SJCRH30 (cell line): ENCODE results near the gene ERG28. TPM values are rescaled to one million over a fixed set of nuclear protein-coding genes. Genes with fewer than 3 reads are reported as not detected.
"Not testable (repeated sequence)": the region's sequence is repeated elsewhere in the genome, so short reads cannot be mapped to it uniquely, and the experiment has no call there.

ENCODE experiments used
- DNase-seq, 2 experiments: peaks; one replicate each; pipeline ENCODE4 v3.0.0-alpha.2; 2015 to 2020
- H3K27ac ChIP-seq: fragments of 250-450 bp; sonication (Bioruptor Pico); 2 replicates; pipeline ENCODE4 v1.5.1; 2020; ENCODE audit warnings: mild to moderate bottlenecking, moderate library complexity
- H3K27me3 ChIP-seq: fragments of 250-450 bp; sonication (Bioruptor Pico); 2 replicates; pipeline ENCODE4 v1.5.1; 2020; ENCODE audit warnings: mild to moderate bottlenecking, moderate library complexity
- H3K36me3 ChIP-seq: fragments of 250-450 bp; sonication (Bioruptor Pico); 2 replicates; pipeline ENCODE4 v1.5.1; 2020; ENCODE audit warnings: mild to moderate bottlenecking, moderate library complexity
- H3K4me1 ChIP-seq: fragments of 250-450 bp; sonication (Bioruptor Pico); 2 replicates; pipeline ENCODE4 v1.5.1; 2020; ENCODE audit warnings: mild to moderate bottlenecking, moderate library complexity
- H3K4me3 ChIP-seq: fragments of 250-450 bp; sonication (Bioruptor Pico); 2 replicates; pipeline ENCODE4 v1.5.1; 2020; ENCODE audit warnings: mild to moderate bottlenecking, moderate library complexity
- H3K9me3 ChIP-seq: fragments of 250-450 bp; sonication (Bioruptor Pico); replicated peaks from 2 replicates; pipeline ENCODE4 v1.5.1; 2020; ENCODE audit warnings: mild to moderate bottlenecking, moderate library complexity
- total RNA-seq: library from RNA; depleted of rRNA; stranded (reverse); fragments of >200 nt; shearing (Covaris generic); gene quantifications from 2 replicates; pipeline ENCODE4 v1.2.3, GENCODE V29; 2014

Gene ERG28
- total RNA-seq, 1 experiment from 2014 or later: 14.1 TPM

DNA sequence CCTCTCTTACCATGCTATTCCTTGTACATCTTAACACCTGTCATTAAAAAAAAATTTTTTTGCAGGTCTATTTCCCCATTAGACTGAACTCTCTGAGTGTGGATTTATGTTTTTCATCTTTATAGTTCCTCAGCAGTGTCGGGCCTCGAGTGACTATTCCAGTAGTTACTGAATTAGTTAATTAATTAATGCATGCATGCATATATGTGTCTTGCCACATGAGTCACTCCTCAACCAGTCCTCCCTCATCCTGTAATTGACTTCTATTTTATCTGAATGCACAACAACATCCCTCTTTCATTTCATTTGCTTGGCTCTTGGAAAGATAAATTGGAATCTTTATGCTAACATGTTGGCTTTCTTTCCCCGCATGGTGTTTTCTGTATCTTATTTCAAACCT is 35.6 kb downstream of the ERG28 start:
- Histone ChIP-seq H3K9me3 (no peaks in the 10 kb centered on the region), H3K27me3 (no peaks in the 10 kb centered on the region), H3K4me1 (no peaks in the 10 kb centered on the region), H3K4me3 (no peak overlapping the region), H3K27ac (no peak overlapping the region), H3K36me3 (no peaks in the 10 kb centered on the region)
- no peak for DNase-seq

DNA sequence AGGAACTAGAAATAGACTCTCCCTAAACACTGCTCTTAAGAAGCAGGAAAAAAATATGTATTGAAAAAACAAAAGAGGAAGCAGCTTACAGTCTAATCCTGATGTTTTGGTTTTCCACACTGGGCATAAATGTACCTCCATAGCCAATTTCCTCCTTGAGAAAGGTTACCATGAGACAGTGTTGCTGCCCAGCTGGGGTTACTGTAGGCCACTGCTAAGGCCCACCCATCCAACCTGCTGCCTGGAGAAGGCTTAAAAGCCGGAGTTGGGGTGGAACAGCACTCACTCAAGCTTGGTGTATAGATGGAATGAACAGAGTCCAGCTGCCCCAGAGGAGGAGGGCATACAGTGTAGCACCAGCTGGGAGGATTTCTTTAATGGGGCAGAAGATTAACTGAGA is 41.1 kb downstream of the ERG28 start:
- no peaks in the 10 kb centered on the region for H3K27me3 ChIP-seq
- H3K9me3 ChIP-seq: no peaks in the 10 kb centered on the region
- H3K4me1 ChIP-seq: no peaks in the 10 kb centered on the region
- H3K27ac ChIP-seq: no peak overlapping the region
- H3K4me3 ChIP-seq: no peak overlapping the region
- DNase-seq: no peak
- H3K36me3 ChIP-seq: no peaks in the 10 kb centered on the region

DNA sequence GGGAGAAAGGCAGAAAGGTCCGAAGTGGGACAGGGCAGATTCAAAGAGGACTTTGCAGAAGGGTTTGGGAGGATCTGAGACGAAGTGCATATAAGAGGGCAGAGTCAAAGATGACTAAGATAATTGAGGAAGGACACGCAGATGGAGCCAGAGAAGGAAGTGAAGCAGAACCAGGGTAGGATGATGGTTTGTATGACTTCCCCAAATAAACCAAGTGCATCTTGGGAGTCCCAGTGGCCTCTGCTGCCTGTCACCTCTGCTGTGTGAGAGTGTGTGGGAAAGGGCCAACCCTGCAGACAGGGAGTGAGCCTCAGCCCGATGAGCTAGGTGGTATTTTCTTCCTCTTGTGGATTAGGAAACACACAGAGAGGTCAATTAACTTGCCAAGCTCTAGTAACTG is 45.5 kb downstream of the ERG28 start:
- Histone ChIP-seq H3K27ac (no peak overlapping the region), H3K4me1 (no peaks in the 10 kb centered on the region), H3K27me3 (no peaks in the 10 kb centered on the region), H3K36me3 (no peaks in the 10 kb centered on the region), H3K9me3 (0 out of 2 replicates have a peak, but pooled peaks cover 5% of the 10 kb centered on the region), H3K4me3 (no peak overlapping the region)
- no peak for DNase-seq

DNA sequence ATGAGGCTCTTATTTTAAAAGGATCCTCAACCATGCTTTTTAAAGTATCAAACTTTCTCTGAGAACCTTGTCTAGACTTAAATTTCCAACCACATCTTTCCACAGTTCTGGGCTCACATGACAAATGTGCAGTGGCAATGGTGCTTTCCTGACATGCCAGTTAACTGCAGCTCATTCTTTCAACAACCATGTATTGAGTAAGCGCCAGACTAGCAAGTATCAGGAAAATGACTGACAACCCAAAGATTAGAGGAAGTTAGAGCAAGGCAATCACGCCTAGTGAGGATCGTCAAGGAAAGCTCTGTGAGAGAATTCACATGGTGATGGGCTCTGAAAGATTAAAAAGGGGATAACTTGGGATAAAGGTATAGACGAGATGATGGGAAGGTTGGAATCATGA is 46.5 kb downstream of the ERG28 start:
- H3K27ac ChIP-seq: no peak overlapping the region

DNA sequence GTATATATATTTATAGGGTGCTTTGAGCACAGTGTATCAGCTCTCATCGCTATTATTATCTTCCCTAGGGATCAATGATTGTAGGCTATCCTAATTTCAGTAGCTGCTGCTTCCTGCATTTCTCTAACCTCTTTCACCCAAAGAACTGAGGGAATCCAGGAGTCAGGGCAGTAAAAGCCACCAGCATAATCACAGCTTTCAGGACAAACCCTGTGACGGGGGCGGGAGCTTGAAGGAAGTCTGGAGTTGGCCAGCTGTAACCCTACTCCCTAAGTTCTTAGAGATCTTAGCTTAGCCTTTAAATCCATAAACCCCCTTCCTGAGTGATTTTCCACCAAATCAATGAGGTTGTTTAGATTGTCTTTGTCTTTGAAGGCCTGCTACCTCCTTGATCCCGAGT is 48.5 kb downstream of the ERG28 start:
- no peaks in the 10 kb centered on the region for H3K27me3 ChIP-seq
- no peak overlapping the region for H3K27ac ChIP-seq
- no peaks in the 10 kb centered on the region for H3K36me3 ChIP-seq
- H3K9me3 ChIP-seq: 0 out of 2 replicates have a peak, but pooled peaks cover 5% of the 10 kb centered on the region
- no peak for DNase-seq
- H3K4me1 ChIP-seq: no peaks in the 10 kb centered on the region
- H3K4me3 ChIP-seq: no peak overlapping the region

More for the DNA sequence above, 46.5 kb downstream of the ERG28 start:
- Histone ChIP-seq H3K4me1 (no peaks in the 10 kb centered on the region), H3K4me3 (no peak overlapping the region), H3K36me3 (no peaks in the 10 kb centered on the region), H3K9me3 (0 out of 2 replicates have a peak, but pooled peaks cover 5% of the 10 kb centered on the region), H3K27me3 (no peaks in the 10 kb centered on the region)
- DNase-seq: no peak

DNA sequence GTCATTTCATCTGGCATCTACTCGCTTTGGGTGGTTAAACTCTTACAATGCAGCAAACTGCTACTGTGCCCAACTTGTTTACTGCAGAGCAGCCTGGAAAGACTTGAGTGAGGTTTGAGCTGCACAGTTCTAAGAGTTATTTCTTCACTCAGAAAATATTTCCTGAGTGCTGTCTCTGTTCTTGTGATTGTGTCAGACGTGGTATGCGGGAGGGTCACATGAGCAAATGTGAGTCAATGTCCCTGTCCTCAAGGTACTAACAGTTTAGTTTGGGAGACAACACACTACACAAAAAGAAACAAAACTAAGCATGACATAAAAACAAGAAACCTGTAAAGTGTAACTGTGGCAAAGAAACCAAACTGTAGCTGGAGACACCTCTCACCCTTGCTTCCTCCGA is 49.8 kb downstream of the ERG28 start:
- no peaks in the 10 kb centered on the region for H3K4me1 ChIP-seq
- H3K27ac ChIP-seq: no peak overlapping the region
- H3K9me3 ChIP-seq: 0 out of 2 replicates have a peak, but pooled peaks cover 5% of the 10 kb centered on the region
- H3K36me3 ChIP-seq: no peaks in the 10 kb centered on the region
- DNase-seq: no peak
- H3K4me3 ChIP-seq: no peak overlapping the region
- no peaks in the 10 kb centered on the region for H3K27me3 ChIP-seq

DNA sequence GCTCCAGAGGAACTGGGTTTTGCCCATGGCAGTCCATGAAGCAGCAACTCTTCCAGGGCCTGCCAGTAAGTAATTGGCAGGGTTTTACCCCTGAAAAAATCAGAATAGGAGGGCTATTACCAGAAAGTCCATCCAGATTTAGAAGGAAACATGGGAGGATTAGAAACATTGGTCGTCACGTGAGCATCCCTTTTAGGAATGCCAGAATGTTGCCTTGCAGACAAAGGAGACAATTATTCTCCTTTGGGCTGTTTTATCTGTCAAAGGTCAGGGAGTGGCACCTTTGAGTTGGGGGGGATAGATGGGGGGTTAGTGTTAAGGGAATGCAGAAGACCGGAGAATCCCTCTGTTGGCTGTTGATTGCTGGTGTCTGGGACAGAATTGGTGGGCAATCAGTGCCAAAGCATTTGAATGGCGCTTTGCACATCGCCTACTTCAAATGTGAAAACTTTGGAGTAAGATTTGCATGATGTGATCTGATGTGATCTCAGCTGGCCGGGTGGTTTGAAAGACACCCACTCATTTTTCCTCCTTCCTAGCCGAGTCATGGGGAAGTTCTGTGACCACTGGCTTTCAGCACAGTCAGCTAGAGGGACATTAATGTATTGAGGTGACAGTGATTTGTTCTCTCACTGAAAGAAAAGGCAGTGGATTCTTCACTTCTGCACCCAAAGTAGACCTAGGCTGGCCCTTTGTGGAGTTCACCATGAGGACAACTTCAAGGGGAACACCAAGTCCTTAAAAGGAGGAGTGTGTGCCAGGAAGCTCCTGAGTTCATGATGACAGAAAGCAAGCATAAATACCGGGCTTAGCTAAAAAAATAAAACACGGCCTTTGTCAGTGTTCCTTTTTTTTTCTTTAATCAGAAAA is 50.8 kb downstream of the ERG28 start:
- H3K4me3 ChIP-seq: no peak overlapping the region
- H3K9me3 ChIP-seq: 0 out of 2 replicates have a peak, but pooled peaks cover 5% of the 10 kb centered on the region
- no peaks in the 10 kb centered on the region for H3K36me3 ChIP-seq
- no peaks in the 10 kb centered on the region for H3K4me1 ChIP-seq
- no peak for DNase-seq
- no peaks in the 10 kb centered on the region for H3K27me3 ChIP-seq
- H3K27ac ChIP-seq: no peak overlapping the region

DNA sequence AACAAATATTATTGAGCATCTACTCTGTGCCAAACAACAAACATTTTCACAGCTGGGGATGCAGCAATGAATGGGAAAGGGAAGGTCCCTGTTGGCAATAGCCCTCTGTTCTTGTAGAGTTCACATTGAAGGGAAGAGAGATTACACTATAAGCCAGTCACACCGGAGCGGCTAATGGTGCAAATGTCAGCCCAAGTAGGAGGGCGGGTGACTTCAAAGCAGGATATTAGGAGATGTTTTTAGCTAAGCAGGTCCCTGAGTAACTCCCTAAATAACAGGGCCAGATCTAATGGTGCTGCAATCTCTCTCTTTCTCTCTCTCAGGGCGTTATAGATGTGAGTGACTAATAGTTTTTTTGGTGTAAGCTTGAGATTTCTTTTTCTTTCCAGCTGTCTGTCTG is 51.6 kb downstream of the ERG28 start:
- no peak overlapping the region for H3K4me3 ChIP-seq
- H3K36me3 ChIP-seq: no peaks in the 10 kb centered on the region
- 0 out of 2 replicates have a peak, but pooled peaks cover 2% of the 10 kb centered on the region for H3K9me3 ChIP-seq
- H3K4me1 ChIP-seq: no peaks in the 10 kb centered on the region
- DNase-seq: no peak
- no peak overlapping the region for H3K27ac ChIP-seq
- H3K27me3 ChIP-seq: no peaks in the 10 kb centered on the region

DNA sequence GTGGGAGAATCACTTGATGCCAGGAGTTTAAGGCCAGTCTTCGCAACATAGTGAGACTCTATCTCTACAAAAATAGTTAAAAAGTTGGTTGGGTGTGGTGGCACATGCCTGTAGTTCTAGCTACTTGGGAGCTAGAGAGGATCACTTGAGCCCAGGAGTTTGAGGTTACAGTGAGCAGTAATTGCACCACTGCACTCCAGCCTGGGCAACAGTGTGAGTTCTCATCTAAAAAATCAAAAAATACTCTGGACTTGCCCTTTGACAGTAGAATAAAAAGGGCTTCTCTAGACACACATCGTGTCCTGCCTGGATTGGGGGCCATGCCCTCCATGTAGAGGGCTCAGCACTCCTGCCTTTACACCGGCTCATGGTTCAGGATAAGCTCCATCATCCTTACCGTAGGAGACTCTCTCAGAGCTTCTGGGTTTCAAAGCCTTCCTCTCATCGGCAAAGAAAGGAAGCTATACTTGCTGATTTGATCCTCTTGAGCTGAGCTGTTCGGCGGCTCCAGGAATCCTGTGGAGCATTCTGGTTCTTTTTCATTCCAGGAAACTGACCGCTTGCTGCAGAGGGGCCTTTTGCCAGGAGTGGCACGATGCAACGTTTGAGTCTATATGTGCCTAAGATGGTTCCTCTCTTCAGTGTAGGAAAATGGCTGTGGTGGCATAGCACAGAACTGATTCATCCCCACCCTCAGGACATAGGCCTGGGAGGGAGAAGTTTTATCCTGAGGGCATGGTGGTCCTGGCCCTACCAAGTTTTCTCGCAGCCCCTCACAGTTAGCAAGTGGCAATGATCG is 52.6 kb downstream of the ERG28 start:
- H3K9me3 ChIP-seq: no peaks in the 10 kb centered on the region
- no peaks in the 10 kb centered on the region for H3K36me3 ChIP-seq
- no peaks in the 10 kb centered on the region for H3K4me1 ChIP-seq

DNA sequence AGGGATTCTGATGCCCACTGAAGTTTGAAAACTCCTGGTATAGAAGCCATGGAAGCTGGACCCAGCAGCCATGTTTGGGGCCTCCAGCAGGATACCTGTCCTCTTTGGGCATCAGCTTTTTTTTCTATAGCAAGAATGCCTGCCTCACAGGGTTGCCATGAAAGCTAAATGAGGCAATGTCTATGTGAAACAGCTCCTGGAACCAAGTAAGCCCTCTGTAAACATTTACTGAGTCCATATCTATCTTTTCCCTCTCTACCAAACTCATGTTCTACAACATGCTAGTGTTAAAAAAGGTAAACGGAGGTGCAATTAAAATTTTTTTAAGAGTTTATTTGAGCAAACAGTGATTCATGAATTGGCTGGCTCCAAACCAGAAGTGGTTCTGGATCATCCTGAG is 53.6 kb downstream of the ERG28 start:
- no peaks in the 10 kb centered on the region for H3K36me3 ChIP-seq
- no peak overlapping the region for H3K27ac ChIP-seq
- H3K9me3 ChIP-seq: no peaks in the 10 kb centered on the region
- H3K27me3 ChIP-seq: no peaks in the 10 kb centered on the region
- no peaks in the 10 kb centered on the region for H3K4me1 ChIP-seq
- no peak overlapping the region for H3K4me3 ChIP-seq
- no peak for DNase-seq

More for the DNA sequence above, 52.6 kb downstream of the ERG28 start:
- Histone ChIP-seq H3K27me3 (no peaks in the 10 kb centered on the region), H3K4me3 (no peak overlapping the region), H3K27ac (no peak overlapping the region)
- no peak for DNase-seq

DNA sequence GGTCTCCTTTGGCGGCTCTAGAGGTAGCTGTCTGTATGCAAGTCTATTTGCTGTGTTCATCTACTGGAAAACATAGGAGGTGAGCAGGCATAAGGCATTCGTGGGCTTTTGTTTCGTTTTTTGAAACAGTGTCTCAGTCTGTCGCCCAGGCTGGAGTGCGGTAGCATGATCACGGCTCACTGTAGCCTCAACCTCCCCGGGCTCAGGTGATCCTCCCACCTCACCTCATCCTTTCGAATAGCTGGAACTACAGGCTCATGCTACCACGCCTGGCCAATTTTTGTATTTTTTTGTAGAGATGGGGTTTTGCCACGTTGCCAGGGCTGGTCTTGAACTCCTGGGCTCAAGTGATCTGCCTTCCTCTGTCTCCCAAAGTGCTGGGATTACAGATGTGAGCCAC is 54.8 kb downstream of the ERG28 start:
- Histone ChIP-seq H3K4me1 (no peaks in the 10 kb centered on the region), H3K9me3 (no peaks in the 10 kb centered on the region), H3K27ac (no peak overlapping the region), H3K27me3 (no peaks in the 10 kb centered on the region), H3K36me3 (no peaks in the 10 kb centered on the region), H3K4me3 (no peak overlapping the region)
- no peak for DNase-seq

DNA sequence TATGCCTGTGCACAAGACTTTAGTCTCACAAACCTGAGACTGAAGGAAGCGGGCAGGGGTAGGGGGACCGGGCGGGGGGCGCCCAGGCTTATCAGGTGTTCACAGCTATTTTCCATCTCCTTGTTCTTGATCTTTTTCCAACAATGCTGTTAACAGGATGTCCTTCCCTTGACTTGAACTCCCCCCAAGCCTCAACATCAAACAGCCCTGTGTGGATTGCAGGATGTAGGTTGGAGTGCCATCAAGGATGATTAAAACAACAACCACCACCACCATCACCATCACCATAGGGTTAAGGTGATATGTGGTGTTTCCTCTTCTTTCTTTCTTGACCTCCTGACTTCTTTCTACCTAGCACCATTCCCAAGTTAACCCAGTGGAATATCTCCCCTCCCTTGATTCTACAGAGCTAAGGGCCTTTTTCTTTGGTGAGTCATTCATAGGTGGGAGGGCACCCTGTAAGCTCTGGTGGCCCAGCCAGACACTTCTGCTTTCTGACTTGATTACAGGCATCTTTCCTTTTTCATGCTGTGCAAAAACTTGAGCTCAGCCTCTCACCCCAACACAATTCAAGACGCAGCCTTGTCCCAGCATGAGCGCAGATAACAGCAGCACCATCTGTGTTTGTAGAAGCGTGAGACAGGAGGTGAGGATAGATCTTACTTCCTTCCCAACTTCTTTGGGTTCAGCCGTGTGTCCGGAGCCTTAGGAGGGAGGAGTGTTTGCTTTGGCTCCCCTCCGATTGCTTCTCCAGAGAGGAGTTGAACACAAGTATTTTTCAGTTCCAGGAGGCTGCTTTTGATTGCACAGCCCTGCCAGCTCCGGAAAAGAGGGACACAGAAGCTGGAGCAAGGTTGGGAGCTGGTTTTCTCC is 55.5 kb downstream of the ERG28 start:
- DNase-seq: no peak
- H3K4me1 ChIP-seq: no peaks in the 10 kb centered on the region
- H3K27me3 ChIP-seq: no peaks in the 10 kb centered on the region
- H3K36me3 ChIP-seq: no peaks in the 10 kb centered on the region
- no peaks in the 10 kb centered on the region for H3K9me3 ChIP-seq
- H3K4me3 ChIP-seq: no peak overlapping the region
- no peak overlapping the region for H3K27ac ChIP-seq

DNA sequence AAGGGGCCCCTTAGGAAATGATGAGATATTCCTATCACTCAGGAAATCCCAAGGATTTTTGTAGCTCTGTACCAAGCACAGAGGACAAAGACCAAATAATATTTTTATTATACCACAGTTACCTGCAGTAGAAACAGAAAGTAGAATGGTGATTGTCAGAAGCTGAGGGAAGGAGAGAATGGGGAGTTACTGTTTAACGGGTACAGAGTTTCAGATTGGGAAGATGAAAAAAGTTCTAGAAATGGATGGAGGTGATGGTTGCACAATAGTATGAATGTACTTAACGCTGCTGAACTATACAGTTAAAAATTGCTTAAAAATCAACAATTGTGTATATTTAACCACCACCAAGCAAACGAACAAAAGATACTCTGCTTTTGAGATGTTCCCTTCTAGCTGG is 58.2 kb downstream of the ERG28 start:
- no peak overlapping the region for H3K4me3 ChIP-seq
- no peaks in the 10 kb centered on the region for H3K36me3 ChIP-seq
- H3K27me3 ChIP-seq: no peaks in the 10 kb centered on the region
- no peaks in the 10 kb centered on the region for H3K4me1 ChIP-seq
- no peak overlapping the region for H3K27ac ChIP-seq
- DNase-seq: no peak
- no peaks in the 10 kb centered on the region for H3K9me3 ChIP-seq

DNA sequence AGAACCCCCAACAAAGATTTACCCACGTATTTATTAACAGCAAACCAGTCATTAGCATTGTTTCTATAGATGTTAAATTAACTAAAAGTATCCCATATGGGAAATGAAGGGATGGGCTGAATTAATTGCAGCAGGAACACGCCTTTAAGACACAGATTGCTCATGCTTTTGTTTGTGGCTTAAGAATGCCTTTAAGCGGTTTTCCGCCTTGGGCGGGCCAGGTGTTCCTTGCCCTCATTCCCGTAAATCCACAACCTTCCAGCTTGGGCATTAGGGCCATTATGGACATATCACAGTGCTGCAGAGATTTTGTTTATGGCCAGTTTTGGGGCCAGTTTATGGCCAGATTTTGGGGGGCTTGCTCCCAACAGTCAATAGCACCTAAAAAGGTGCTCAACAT is 59.6 kb downstream of the ERG28 start:
- H3K4me1 ChIP-seq, H3K27me3 ChIP-seq, H3K27ac ChIP-seq, DNase-seq, H3K36me3 ChIP-seq, H3K4me3 ChIP-seq, H3K9me3 ChIP-seq: not testable (repeated sequence)
